GM12892 (cell line): Measurements from ENCODE around the gene CNIH1.

Experiments used
- DNase-seq: peaks from one replicate; pipeline ENCODE4 v3.0.0; 2011; ENCODE audit not compliant: insufficient read length
- FAIRE-seq: peaks from 2 replicates; lab custom pipeline; 2011; peaks lifted over from hg19 to GRCh38; lab: Jason Lieb, UNC
- POLR2A ChIP-seq: IDR thresholded peaks from 2 replicates; pipeline ENCODE4 v1.6.1; 2011; ENCODE audit warnings: low read depth, low read length, control low read depth
- POLR2AphosphoS5 ChIP-seq: IDR thresholded peaks from 2 replicates; pipeline ENCODE4 v1.6.1; 2011; ENCODE audit warnings: low read depth, low read length, control low read depth
- TAF1 ChIP-seq: IDR thresholded peaks from 2 replicates; pipeline ENCODE4 v1.6.1; 2011; ENCODE audit warnings: low read depth, mild to moderate bottlenecking, control low read depth, low read length, borderline replicate concordance

CNIH1 gene

GRCh38 chr14:54481695-54482094, 40.5 kb upstream of the CNIH1 start:
- FAIRE-seq (peak; percentile 38), DNase-seq (no peak)
- TF ChIP-seq TAF1 (no peak), POLR2AphosphoS5 (no peak), POLR2A (no peak)

GRCh38 chr14:54480830-54481562, 39.8 kb upstream of the CNIH1 start:
- no peak for FAIRE-seq
- TF ChIP-seq POLR2A (no peak), POLR2AphosphoS5 (no peak), TAF1 (no peak)
- DNase-seq, result no peak

GRCh38 chr14:54478636-54479215, 37.6 kb upstream of the CNIH1 start:
- TF ChIP-seq TAF1 (no peak), POLR2AphosphoS5 (no peak), POLR2A (no peak)
- DNase-seq (no peak), FAIRE-seq (no peak)

- DNase-seq, result no peak
- TF ChIP-seq POLR2AphosphoS5 (no peak), POLR2A (no peak), TAF1 (no peak)
- no peak for FAIRE-seq
Observed at GRCh38 chr14:54475911-54476310, 34.7 kb upstream of the CNIH1 start.

- FAIRE-seq (peak; percentile 42), DNase-seq (no peak)
- TF ChIP-seq TAF1 (no peak), POLR2AphosphoS5 (no peak), POLR2A (no peak)
Observed at GRCh38 chr14:54475187-54475899, 34.2 kb upstream of the CNIH1 start.

- DNase-seq, result no peak
- no peak for FAIRE-seq
- TF ChIP-seq POLR2A, result no peak
Observed at GRCh38 chr14:54474232-54474793, 33.1 kb upstream of the CNIH1 start.

GRCh38 chr14:54472315-54472714, 31.1 kb upstream of the CNIH1 start:
- no peak for TF ChIP-seq TAF1
- no peak for TF ChIP-seq POLR2AphosphoS5
- no peak for TF ChIP-seq POLR2A
- FAIRE-seq (no peak), DNase-seq (no peak)

GRCh38 chr14:54471641-54472040, 30.5 kb upstream of the CNIH1 start:
- FAIRE-seq (no peak), DNase-seq (no peak)
- TF ChIP-seq POLR2A (no peak), TAF1 (no peak), POLR2AphosphoS5 (no peak)

GRCh38 chr14:54470701-54471100, 29.5 kb upstream of the CNIH1 start:
- no peak for DNase-seq
- FAIRE-seq, result no peak
- TF ChIP-seq TAF1 (no peak), POLR2AphosphoS5 (no peak), POLR2A (no peak)

GRCh38 chr14:54467280-54467679, 26.1 kb upstream of the CNIH1 start:
- no peak for FAIRE-seq

GRCh38 chr14:54465654-54466053, 24.5 kb upstream of the CNIH1 start:
- DNase-seq (no peak), FAIRE-seq (no peak)
- TF ChIP-seq POLR2AphosphoS5, result no peak
- no peak for TF ChIP-seq POLR2A
- TF ChIP-seq TAF1, result no peak

More at GRCh38 chr14:54467280-54467679, 26.1 kb upstream of the CNIH1 start:
- DNase-seq, result no peak
- TF ChIP-seq TAF1 (no peak), POLR2AphosphoS5 (no peak), POLR2A (no peak)
